Smooth muscle cell (in vitro differentiated cells): ENCODE results near the gene ZRANB1. TPM values are rescaled to one million over a fixed set of nuclear protein-coding genes. Genes with fewer than 3 reads are reported as not detected.

Experiments used
- DNase-seq: peaks from one replicate; lab custom pipeline; 2025; ENCODE audit not compliant: unreplicated experiment; lab: John Stamatoyannopoulos, UW
- H2AFZ ChIP-seq: fragments of 200-600 bp; sonication (generic); 2 replicates; pipeline ENCODE4 v1.6.0; 2016; ENCODE audit warnings: antibody characterized with exemption, low read depth, mild to moderate bottlenecking
- H3F3A ChIP-seq: fragments of 200-600 bp; sonication (generic); 2 replicates; pipeline ENCODE4 v1.6.0; 2017; ENCODE audit warnings: antibody characterized with exemption, low read depth
- H3K27ac ChIP-seq: fragments of 200-600 bp; sonication (generic); 2 replicates; pipeline ENCODE4 v1.5.1; 2016; ENCODE audit warnings: low read depth, mild to moderate bottlenecking
- H3K27me3 ChIP-seq: fragments of 200-600 bp; sonication (generic); 2 replicates; pipeline ENCODE4 v1.6.1; 2016; ENCODE audit warnings: low read depth, mild to moderate bottlenecking
- H3K36me3 ChIP-seq: fragments of 200-600 bp; sonication (generic); 2 replicates; pipeline ENCODE4 v1.5.1; 2016; ENCODE audit warnings: low read depth
- H3K4me1 ChIP-seq: fragments of 200-600 bp; sonication (generic); 2 replicates; pipeline ENCODE4 v1.5.1; 2016; ENCODE audit warnings: low read depth
- H3K4me2 ChIP-seq: fragments of 200-600 bp; sonication (generic); 2 replicates; pipeline ENCODE4 v1.6.0; 2016; ENCODE audit warnings: mild to moderate bottlenecking
- H3K4me3 ChIP-seq: fragments of 200-600 bp; sonication (generic); 2 replicates; pipeline ENCODE4 v1.5.1; 2016; ENCODE audit warnings: mild to moderate bottlenecking
- H3K79me2 ChIP-seq: fragments of 200-600 bp; sonication (generic); 2 replicates; pipeline ENCODE4 v1.6.0; 2016; ENCODE audit warnings: low read depth, mild to moderate bottlenecking
- H3K9ac ChIP-seq: fragments of 200-600 bp; sonication (generic); 2 replicates; pipeline ENCODE4 v1.6.0; 2016; ENCODE audit warnings: low read depth
- H3K9me3 ChIP-seq: fragments of 200-600 bp; sonication (generic); replicated peaks from 2 replicates; pipeline ENCODE4 v1.5.1; 2016; ENCODE audit warnings: low read depth
- H4K20me1 ChIP-seq: fragments of 200-600 bp; sonication (generic); 2 replicates; pipeline ENCODE4 v1.6.0; 2016; ENCODE audit warnings: low read depth
- WGBS: methylation state at CpG from one replicate; pipeline ENCODE4 v1.1.7; 2016; ENCODE audit warnings: low lambda C conversion rate; 5-methylcytosine and 5-hydroxymethylcytosine counted together
- polyA plus RNA-seq: library from polyadenylated mRNA; unstranded; fragments of >200 nt; fragmentation: Nextera tagmentation; extraction: Ambion mirVana; gene quantifications from 2 replicates; pipeline ENCODE4 v1.2.1, GENCODE V29; 2016
- total RNA-seq: library from RNA; depleted of rRNA; stranded (reverse); fragments of >200 nt; gene quantifications from 2 replicates; pipeline ENCODE4 v1.2.3, GENCODE V29; 2014
- TF ChIP-seq, protein P1 (sequence below): fragments of 200-600 bp; sonication (generic); IDR thresholded peaks from 2 replicates; pipeline ENCODE4 v1.5.1; 2017; ENCODE audit warnings: borderline replicate concordance, mild to moderate bottlenecking, antibody characterized with exemption; ENCODE audit not compliant: insufficient read depth, poor library complexity, severe bottlenecking

The ZRANB1 gene
- total and polyA plus RNA-seq, 2 experiments from 2014 or later: 7.5 to 24.1 TPM

GRCh38 chr10:124918191-124918830 is 23.6 kb upstream of the ZRANB1 start:
- Histone ChIP-seq H3K4me1 (peaks cover 21% of the 10 kb centered on the region), H3K27me3 (no peaks in the 10 kb centered on the region), H3K36me3 (no peaks in the 10 kb centered on the region), H4K20me1 (peaks cover 57% of the 10 kb centered on the region), H3K9ac (peak overlapping the region; percentile 97), H3F3A (peaks cover 14% of the 10 kb centered on the region), H3K9me3 (no peaks in the 10 kb centered on the region), H3K79me2 (peaks cover 60% of the 10 kb centered on the region), H2AFZ (no peak overlapping the region), H3K4me2 (peak overlapping the region; percentile 88), H3K4me3 (peak overlapping the region; percentile 100), H3K27ac (peak overlapping the region; percentile 96)
- TF ChIP-seq, protein P1, sequence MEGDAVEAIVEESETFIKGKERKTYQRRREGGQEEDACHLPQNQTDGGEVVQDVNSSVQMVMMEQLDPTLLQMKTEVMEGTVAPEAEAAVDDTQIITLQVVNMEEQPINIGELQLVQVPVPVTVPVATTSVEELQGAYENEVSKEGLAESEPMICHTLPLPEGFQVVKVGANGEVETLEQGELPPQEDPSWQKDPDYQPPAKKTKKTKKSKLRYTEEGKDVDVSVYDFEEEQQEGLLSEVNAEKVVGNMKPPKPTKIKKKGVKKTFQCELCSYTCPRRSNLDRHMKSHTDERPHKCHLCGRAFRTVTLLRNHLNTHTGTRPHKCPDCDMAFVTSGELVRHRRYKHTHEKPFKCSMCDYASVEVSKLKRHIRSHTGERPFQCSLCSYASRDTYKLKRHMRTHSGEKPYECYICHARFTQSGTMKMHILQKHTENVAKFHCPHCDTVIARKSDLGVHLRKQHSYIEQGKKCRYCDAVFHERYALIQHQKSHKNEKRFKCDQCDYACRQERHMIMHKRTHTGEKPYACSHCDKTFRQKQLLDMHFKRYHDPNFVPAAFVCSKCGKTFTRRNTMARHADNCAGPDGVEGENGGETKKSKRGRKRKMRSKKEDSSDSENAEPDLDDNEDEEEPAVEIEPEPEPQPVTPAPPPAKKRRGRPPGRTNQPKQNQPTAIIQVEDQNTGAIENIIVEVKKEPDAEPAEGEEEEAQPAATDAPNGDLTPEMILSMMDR: no peak
- WGBS: 16% methylated on average over 15 of the region's 15 CpGs
- no peak for DNase-seq

DNA sequence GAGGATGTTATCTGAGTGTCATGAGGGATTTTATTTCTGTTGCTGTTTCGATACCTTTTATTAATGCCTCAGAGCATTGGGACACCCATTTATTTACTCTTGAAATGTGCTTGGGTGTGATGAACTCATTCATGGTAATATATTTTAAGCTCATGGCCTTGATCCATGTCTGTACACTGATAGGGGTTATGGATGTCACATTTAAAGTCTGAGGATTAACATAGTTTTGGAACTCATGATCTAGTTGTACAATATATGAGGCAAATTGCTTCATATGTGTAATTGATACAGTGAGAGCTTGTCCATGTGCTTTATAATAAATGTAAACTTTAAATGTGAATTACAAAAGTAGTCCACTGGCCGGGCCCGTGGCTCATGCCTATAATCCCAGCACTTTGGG is 23.0 kb upstream of the ZRANB1 start:
- Histone ChIP-seq H3K9ac (no peak overlapping the region), H3K27ac (peak overlapping the region; percentile 96), H3K4me1 (peaks cover 21% of the 10 kb centered on the region), H3K36me3 (no peaks in the 10 kb centered on the region), H3K27me3 (no peaks in the 10 kb centered on the region), H2AFZ (no peak overlapping the region), H3K79me2 (peaks cover 66% of the 10 kb centered on the region), H3F3A (peaks cover 14% of the 10 kb centered on the region), H3K4me2 (peak overlapping the region; percentile 88), H3K9me3 (no peaks in the 10 kb centered on the region), H4K20me1 (peaks cover 63% of the 10 kb centered on the region), H3K4me3 (peak overlapping the region; percentile 100)
- DNase-seq: no peak
- TF ChIP-seq, protein P1: no peak
- WGBS: 86% methylated on average over 3 of the region's 3 CpGs

GRCh38 chr10:124921261-124921660 is 20.7 kb upstream of the ZRANB1 start:
- H3K9ac ChIP-seq: no peak overlapping the region
- H3F3A ChIP-seq: peaks cover 14% of the 10 kb centered on the region
- peaks cover 86% of the 10 kb centered on the region for H4K20me1 ChIP-seq
- TF ChIP-seq, protein P1: no peak
- peaks cover 90% of the 10 kb centered on the region for H3K79me2 ChIP-seq
- H3K4me1 ChIP-seq: peaks cover 17% of the 10 kb centered on the region
- DNase-seq: no peak
- H3K36me3 ChIP-seq: no peaks in the 10 kb centered on the region
- no peak overlapping the region for H3K4me2 ChIP-seq
- no peak overlapping the region for H2AFZ ChIP-seq
- no peaks in the 10 kb centered on the region for H3K27me3 ChIP-seq
- no peak overlapping the region for H3K4me3 ChIP-seq
- 90% methylated on average over 1 of the region's 1 CpG for WGBS
- no peaks in the 10 kb centered on the region for H3K9me3 ChIP-seq
- H3K27ac ChIP-seq: peak overlapping the region; percentile 43

- no peak overlapping the region for H3K9ac ChIP-seq
- H3K4me1 ChIP-seq: peaks cover 10% of the 10 kb centered on the region
- 100% methylated on average over 5 of the region's 5 CpGs for WGBS
- H3K4me3 ChIP-seq: no peak overlapping the region
- no peaks in the 10 kb centered on the region for H3K9me3 ChIP-seq
- H3K4me2 ChIP-seq: no peak overlapping the region
- no peaks in the 10 kb centered on the region for H3K27me3 ChIP-seq
- no peak overlapping the region for H2AFZ ChIP-seq
- TF ChIP-seq, protein P1: no peak
- peaks cover 3% of the 10 kb centered on the region for H3F3A ChIP-seq
- H3K36me3 ChIP-seq: no peaks in the 10 kb centered on the region
- peaks cover 100% of the 10 kb centered on the region for H3K79me2 ChIP-seq
- H3K27ac ChIP-seq: peak overlapping the region; percentile 36
- no peak for DNase-seq
- peaks cover 96% of the 10 kb centered on the region for H4K20me1 ChIP-seq
These were observed 18.2 kb upstream of the ZRANB1 start for GRCh38 chr10:124923684-124924083.
